Vagina (tissue), 2 donors: ENCODE data around the gene PPM1G.

Experiments
- POLR2A ChIP-seq, 2 donors: fragments of 450-650 bp; IDR thresholded peaks; one replicate each; pipeline ENCODE4 v1.6.1; 2017; ENCODE audit warnings: antibody characterized with exemption in 2 of 2, mild to moderate bottlenecking in 2 of 2, moderate library complexity in 2 of 2
- POLR2AphosphoS5 ChIP-seq, 2 donors: sonication (generic); formaldehyde crosslinking; IDR thresholded peaks; one replicate each; pipeline ENCODE4 v1.9.0; 2017; ENCODE audit warnings: antibody characterized with exemption in 2 of 2, mild to moderate bottlenecking in 2 of 2, low read depth in 1 of 2; ENCODE audit not compliant: insufficient read depth in 1 of 2
- TF ChIP-seq, protein P1 (sequence below), 3 experiments: fragments of 450-650 bp in 2 of 3; fragments of 200-600 bp in 1 of 3; sonication (generic) in 1 of 3; IDR thresholded peaks; one replicate each; pipeline ENCODE4 v1.5.1; 2017 to 2019; ENCODE audit warnings: antibody characterized with exemption in 3 of 3, mild to moderate bottlenecking in 2 of 3, moderate library complexity in 2 of 3

DNA sequence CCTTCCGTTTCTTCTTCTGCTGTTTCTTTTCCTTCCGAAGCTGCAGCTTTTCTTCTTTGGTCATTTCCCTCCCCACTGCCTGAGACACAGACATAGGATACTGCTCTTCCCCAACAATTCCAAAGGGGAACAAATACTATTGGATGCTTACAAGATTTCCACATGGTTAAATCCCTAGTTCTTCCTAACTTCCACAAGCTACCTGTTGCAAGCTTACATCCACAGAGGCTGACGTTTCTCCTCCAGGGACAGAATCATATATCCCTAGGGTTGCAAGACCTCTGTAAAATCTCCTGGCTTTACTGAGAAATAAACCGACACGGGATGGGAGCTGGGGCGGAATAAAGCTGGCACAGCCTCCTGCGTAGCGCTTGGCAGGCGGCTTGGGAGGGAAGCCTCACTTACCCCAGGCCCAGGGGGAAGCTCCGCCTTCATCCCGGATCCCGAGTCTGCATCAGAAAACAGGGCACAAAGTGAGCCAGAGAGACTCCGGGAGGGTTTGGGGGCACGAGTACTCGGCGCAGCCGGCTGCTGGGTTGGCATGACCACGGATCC is 39.8 kb downstream of the PPM1G start:
- no peak for TF ChIP-seq POLR2A (IDR thresholded peaks at IDR 0.05)
- TF ChIP-seq, protein P1, sequence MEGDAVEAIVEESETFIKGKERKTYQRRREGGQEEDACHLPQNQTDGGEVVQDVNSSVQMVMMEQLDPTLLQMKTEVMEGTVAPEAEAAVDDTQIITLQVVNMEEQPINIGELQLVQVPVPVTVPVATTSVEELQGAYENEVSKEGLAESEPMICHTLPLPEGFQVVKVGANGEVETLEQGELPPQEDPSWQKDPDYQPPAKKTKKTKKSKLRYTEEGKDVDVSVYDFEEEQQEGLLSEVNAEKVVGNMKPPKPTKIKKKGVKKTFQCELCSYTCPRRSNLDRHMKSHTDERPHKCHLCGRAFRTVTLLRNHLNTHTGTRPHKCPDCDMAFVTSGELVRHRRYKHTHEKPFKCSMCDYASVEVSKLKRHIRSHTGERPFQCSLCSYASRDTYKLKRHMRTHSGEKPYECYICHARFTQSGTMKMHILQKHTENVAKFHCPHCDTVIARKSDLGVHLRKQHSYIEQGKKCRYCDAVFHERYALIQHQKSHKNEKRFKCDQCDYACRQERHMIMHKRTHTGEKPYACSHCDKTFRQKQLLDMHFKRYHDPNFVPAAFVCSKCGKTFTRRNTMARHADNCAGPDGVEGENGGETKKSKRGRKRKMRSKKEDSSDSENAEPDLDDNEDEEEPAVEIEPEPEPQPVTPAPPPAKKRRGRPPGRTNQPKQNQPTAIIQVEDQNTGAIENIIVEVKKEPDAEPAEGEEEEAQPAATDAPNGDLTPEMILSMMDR (IDR thresholded peaks at IDR 0.05): no peak
- TF ChIP-seq POLR2AphosphoS5 (IDR thresholded peaks at IDR 0.05; ENCODE audit: insufficient read depth in 1 of 2, low read depth in 1 of 2): no peak
